Astrocyte of the hippocampus (primary cell): ENCODE results near the gene ADAM20.
"Not testable (repeated sequence)": the region's sequence is repeated elsewhere in the genome, so short reads cannot be mapped to it uniquely, and the experiment has no call there.

Experiments used
- DNase-seq: peaks from one replicate; pipeline ENCODE4 v3.0.0; 2011; ENCODE audit warnings: low read depth, low spot score

The ADAM20 gene

DNA sequence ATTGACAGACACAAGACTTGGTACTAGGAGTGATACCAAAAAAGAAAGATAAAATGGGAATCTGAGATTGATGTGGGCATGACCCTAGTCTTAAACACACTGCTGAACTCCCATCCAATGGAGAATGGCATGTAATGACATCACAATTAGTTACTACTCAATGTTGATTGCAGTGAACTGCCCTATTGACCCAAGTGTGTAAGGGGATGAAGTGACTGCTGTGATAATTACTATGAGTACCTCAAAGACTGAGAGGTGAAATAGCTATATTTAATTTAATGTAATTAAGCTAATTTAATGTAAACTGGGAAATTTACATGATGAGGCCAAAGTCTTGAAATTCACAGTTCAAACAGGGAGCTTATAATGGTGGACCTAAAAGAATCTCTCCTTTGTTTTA is at the start of gene ADAM20:
Gene ADAM20 (minus strand): TSS at position 101 of the 400 bp plus-strand sequence. CDS start 10,247 bp downstream, outside the sequence.
- no peak for DNase-seq

DNA sequence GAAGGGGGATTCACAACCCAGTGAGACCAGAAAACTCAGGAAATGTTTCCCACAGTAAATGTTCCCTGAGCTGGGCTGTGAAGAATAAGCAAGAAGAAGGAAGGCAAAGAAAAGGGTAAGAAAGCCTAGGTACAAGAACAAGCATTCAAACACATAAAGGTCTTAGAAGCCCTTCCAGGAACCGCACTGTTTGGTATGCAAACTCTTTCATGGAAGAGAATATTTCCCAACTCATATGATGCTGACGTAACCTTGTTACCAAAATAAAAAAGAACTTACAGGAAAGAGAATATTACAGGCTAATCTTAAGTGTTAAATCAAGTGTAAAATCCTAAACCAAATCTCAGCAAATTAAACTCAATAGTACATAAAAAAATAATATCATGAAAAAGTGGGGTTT is 42.1 kb upstream of the ADAM20 start:
- no peak for DNase-seq

DNA sequence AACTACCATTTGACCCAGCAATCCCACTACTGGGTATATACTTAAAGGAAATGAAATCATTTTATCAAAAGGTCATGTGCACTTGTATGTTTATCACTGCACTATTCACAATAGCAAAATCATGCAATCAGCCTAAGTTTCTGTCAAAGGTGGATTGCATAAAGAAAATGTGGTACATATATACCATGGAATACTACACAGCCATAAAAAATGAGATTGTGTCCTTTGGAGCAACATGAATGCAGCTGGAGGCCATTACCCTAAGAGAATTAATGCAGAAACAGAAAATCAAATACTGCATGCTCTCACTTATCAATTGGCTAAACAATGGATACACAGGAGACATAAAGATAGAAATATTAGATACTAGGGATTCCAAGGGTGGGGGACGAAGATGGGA is 38.2 kb upstream of the ADAM20 start:
- DNase-seq: no peak

DNA sequence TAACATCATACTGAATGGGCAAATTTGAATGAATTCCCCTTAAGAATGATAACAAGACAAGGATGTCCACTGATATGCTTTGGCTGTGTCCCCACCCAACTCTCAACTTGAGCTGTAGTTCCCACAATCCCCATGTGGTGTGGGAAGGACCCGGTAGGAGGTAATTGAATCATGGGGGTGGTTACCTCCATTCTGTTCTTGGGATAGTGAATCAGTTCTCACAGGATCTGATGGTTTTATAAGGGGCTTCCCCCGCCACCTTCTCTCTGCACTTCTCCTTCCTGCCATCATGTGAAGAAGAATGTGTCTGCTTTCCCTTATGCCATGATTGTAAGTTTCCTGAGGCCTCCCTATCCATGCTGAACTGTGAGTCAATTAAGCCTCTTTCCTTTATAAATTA is 36.3 kb upstream of the ADAM20 start:
- DNase-seq: no peak

DNA sequence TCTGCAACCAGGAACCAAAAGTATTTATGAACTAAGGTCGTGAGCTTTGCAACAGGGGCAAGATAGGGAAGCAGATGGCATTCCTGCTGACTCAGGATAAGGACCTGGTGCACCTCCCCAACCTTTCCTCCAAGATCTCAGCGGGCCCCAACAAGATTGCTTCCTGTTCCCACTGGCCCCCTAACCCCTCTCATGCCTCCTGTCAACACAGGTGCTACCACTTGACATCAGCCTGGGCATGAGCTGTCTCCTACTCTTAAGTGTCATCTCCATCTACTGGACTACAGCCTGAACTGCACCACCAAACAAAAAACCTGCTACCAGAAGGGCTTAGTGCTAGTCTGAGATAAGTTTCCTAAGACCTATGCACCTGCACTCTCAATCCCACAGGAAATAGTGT is 33.0 kb upstream of the ADAM20 start:
- DNase-seq: peak; percentile 34

DNA sequence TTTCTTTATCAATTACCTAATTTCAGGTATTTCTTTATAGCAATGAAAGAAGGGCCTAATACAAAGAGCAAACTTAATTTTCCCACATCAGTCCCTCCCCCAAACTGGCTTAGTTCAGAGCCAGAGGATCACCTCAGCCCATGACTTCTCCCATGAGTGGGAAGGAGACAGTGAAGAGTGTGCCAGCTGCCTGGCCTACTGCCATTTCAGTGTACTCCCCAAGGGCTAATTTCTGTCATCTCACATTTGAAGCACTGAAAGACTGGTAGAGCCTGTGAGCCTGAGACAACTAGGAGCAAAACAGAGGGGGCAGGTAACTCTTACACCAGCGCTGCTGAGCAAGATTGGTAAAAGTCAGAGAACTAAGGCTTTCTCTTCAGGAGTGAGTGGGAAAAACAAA is 29.1 kb upstream of the ADAM20 start:
- DNase-seq: no peak

DNA sequence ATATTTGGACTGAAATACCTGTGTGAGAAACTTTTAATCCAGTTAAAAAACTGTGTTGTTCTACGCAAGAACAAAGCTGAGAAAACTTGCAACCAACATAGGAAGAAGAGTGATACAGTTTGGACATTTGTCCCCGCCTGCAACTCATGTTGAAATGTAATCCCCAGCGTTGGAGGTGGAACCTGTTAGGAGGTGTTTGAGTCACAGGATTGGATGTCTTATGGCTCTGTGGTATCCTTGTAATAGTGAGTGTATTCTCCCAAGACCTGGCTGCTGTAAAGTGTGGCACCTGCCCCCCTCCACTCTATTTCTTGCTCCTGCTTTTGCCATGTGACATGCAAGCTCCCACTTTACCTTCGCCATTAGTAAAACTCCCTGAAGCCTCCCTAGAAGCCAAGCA is 28.6 kb upstream of the ADAM20 start:
- no peak for DNase-seq

DNA sequence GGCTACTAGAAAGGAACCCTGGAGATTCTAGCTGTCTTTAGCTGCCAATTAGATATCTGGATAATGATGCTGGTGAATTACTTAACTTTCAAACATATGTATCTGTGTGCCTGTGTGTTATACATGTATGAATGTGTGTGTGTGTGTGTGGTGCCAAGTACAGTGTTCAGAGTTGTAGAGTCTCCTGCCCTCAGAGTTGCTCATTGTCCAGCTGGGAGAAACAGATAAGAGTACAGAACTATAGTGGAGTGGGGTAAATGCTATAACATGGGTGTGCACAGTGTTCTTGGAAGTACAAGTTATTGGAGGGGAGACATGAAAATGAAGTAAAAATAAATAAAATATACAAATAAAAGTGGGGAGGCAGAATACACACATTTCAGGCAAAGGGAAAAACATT is 23.6 kb upstream of the ADAM20 start:
- DNase-seq: no peak

DNA sequence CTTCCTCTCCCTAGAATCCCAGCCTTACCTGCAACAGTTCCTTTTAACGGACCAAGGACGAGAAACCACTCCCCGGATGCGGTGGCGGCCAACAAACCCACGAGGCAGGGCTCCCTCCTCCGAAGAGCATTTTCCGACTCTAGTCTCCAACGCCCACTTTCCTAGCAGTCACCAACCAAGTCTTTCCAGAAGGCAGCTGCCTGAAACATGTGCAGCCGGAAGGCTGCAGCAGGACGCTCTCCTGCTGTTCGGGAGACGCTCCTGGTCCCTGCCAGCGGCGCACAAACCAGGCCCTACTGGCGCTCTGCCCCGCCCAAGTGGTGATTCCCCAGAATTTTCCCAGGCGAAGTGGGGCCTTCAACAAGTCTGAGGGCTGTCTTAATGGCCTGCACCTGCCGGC is 21.1 kb upstream of the ADAM20 start:
- DNase-seq: peak; percentile 10

DNA sequence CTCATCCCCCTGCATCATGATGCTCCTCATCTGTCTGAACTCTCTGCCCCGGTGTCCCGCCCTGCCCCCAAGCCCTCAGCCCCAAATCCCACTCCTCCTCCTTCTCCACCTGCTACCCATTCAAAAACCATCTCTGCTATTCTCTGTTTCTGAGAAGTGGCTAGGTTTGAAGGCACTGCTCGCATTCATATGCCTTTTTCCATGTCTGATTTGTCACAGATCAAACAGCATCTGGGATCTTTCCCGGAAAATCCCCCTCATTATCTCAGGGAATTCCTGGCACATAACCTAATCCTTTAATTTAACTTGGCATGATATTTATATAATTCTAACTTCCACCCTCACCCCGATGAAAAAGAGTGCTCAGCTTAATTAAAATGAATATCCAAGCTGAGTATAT is 3.3 kb upstream of the ADAM20 start:
- DNase-seq: no peak

DNA sequence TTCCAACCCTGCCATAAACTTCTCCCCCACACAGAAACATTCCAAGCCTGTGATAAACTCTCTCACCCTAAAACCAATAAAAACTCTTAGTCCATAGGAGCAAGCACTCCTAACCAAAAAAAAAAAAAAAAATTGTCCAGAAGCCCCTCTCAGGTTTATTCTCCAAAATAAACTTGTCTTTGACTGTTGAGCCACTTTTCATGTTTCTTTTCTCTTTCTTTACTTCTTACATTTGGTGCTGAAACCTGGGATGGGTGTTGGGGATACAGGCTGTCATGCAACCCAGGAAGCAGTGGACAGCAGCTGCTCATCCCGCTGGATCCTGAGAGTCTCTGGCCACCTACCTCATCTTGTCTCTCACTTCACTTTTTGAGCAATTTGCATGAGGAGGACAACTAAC is 2.0 kb upstream of the ADAM20 start:
- no peak for DNase-seq

DNA sequence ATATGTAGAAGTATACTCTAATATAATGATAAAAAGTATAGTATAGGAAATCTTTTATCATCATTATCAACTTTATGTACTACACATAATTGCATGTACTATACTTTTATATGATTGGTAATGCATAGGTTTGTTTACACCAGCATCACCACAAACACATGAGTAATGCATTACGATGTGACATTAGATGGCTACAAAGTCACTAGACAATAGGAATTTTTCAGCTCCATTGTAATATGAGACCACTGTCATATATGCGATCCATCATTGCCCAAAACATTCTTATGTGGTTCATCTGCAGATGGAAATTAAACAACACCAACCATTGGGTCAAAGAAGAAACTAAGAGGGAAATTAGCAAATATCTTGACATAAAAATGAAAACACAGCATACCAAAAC is 4.4 kb downstream of the ADAM20 start:
- no peak for DNase-seq

DNA sequence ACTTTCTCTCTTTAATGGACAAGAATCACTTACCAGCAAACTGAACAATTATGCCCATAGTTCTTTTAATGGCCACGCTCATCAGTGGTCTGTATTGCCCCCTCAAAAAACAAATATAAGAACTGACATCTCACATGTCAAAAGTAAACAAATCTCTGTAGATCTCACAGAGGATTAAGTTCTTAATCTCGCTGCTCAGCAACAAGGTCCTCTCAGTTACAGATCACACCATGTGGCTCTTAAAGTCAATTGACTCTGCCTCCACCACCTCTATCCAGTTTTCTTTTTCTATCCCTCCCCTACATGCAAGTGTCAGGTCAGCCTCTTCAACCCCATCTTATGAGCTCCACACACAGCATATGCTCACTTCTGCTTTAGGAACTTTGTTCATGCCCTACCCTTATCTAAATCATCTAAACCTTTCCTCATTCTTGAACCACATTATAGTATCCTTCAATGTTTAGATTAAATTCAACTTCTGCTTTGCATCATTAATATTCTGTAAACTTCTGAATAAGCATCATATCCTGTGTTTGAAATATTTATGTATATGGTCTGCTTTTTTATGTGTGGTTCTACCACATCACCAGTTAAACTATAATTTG is 7.2 kb downstream of the ADAM20 start:
- DNase-seq: no peak

DNA sequence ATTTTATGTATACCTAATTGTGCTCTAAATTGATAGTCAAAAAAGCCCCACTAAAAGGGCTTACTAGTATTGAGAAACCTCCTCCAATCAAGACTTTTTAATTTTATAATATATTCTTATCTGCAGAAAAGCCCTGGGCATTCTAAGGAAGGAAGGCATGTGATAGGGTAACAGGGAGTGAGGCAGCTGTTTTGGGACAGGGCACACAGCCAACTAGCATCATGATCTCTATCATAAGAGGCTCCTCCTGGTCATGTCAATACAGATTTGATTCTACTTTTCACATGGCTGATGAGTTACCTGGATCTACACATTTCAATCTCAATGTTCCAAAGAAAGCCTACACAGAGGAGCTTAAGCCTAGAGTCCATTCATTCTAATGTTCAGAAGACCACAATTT is 9.1 kb downstream of the ADAM20 start:
- no peak for DNase-seq

DNA sequence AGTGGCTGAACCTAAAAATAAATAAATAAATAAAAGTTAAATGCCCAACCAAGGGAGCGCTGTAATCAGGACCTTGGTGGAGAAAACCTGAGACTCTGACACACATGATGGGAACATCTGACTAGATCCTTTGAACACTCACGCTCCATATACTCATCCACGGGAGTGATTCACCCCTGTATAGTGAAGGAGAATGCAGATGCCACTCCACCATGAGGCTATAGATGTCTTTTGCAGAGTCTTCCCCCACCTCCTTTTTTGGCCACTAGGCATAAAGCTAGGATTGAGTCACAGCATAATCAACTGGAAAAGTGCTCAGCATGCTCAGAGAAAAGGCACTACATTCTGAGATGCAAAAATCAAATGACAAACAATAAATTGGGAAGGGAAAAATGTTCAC is 19.0 kb downstream of the ADAM20 start:
- no peak for DNase-seq

DNA sequence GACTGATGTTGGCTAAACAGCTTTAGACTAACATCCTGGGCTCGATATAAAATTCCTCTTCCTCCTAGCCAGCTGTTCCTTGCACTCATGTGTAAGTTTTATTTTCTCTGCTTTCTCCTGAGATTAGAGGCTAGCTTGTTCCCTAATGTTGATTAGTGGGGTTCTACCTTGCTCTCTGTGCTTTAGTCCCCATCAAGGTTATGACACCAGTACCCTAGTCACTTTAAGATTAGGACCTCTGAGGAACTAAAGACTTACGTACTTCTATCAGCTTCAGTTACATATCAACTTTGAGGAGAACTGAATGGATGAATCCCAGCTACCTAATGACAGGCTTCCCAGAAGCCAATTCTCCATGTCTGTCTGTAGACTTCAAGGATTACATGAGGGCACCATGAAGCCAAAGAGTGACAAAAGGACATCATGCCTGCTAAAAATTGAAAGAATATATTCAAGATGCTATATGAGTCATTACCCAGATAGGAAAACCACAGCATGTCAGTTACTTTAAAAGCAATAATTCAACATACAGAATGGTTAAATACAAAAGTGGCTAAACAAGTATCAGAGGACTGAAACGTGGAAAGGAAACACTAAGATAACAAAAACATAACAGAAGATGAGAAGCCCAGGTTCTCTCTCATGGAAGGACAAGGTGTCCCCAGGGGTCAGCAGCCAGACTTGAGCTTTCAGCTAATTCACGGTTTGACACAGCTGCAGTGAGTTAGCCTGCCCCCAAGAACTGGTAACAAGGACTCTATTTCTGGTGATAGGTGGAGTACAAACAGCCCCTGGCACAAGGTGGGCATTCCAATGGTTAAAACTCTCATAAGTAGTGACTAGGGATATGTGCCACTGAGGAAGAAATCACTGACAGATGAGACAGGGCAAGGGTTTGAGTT is 20.4 kb downstream of the ADAM20 start:
- no peak for DNase-seq

DNA sequence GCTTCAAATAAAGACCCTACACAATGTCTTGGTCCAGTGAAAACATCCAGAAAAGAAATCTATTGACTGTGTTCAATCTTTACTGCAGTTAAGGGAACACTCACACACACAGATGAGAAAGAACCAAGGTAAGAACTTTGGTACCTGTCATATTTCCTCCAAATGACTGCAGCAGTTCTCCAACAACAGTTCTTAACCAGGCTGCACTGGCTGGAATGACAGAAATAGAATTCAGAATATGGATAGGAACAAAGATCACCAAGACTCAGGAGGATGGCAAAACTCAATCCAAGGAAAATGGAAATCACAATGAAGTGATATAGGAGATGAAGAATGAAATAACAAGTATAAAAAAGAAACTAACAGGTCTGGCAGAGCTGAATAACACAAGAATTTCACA is 36.6 kb downstream of the ADAM20 start:
- no peak for DNase-seq

DNA sequence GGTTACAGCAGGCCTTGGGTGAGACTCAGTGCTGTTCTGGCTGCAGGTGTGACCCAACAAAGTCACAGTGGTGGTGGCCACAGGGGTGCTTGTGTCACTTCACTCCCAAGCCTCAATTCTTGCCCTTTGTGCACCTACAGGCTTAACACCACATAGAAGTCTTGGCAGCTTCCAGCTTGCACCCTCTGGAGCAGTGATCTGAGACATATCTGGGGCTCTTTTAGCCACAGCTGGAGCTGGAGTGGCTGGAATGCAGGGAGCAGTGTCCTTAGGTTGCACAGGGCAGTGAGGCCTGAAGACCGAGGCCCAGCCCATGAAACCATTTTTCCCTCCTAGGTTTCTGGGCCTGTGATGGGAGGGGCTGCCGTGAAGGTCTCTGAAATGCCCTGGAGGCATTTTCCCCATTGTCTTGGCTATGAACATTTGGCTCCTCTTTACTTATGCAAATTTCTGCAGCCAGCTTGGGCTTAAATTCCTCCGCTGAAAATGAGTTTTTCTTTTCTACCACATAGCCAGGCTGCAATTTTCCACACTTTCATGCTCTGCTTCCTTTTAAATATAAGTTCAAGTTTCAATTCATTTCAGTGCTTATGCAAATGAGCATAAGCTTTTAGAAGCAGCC is 45.1 kb downstream of the ADAM20 start:
- DNase-seq: peak; percentile 2

DNA sequence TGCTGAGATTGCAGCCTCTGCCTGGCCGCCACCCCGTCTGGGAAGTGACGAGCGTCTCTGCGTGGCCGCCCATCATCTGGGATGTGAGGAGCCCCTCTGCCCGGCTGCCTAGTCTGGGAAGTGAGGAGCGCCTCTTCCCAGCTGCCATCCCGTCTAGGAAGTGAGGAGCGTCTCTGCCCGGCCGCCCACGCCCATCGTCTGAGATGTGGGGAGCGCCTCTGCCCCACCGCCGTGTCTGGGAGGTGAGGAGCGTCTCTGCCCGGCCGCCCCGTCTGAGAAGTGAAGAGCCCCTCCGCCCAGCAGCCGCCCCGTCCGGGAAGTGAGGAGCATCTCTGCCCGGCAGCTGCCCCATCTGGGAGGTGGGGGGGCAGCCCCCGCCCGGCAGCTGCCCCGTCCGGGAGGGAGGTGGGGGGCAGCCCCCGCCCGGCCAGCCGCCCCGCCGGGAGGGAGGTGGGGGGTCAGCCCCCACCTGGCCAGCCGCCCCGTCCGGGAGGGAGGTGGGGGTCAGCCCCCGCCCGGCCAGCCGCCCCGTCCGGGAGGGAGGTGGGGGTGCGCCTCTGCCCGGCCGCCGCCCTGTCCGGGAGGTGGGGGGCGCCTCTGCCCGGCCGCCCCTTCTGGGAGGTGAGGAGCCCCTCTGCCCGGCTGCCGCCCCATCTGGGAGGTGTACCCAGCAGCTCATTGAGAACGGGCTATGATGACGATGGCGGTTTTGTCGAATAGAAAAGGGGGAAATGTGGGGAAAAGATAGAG is 57.3 kb downstream of the ADAM20 start:
- DNase-seq: not testable (repeated sequence)

DNA sequence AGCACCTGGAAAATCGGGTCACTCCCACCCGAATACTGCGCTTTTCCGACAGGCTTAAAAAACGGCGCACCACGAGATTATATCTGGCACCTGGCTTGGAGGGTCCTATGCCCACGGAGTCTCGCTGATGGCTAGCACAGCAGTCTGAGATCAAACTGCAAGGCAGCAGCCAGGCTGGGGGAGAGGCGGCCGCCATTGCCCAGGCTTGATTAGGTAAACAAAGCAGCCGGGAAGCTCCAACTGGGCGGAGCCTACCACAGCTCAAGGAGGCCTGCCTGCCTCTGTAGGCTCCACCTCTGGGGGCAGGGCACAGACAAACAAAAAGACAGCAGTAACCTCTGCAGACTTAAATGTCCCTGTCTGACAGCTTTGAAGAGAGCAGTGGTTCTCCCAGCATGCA is 59.3 kb downstream of the ADAM20 start:
- DNase-seq: not testable (repeated sequence)

DNA sequence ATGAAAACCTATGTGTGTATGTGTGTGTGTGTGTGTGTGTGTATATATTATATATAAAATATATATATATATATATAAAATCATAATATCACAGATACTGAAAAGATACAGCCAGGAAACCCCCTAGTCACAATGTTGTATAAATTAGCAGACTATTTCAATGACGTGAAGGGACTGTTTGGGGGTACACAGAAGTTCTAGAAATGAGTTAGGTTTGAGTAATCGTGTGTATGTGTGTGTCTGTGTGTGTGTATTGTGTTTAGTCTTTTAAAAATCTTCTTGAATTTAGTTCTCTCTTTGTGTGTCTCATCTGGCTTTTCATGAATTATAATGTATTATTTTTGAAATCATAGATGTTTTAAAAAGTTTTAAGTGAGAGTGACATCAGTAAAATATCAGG is 61.0 kb downstream of the ADAM20 start:
- no peak for DNase-seq
